SK-N-SH (cell line): ENCODE measurements around the gene ABCA10.

Source experiments
- EP300 ChIP-seq, 2 experiments: IDR thresholded peaks; 2 replicates each; pipeline versions ENCODE4 v1.4.0 to v1.6.1; 2012; ENCODE audit warnings: borderline replicate concordance in 1 of 2, low read depth in 1 of 2, low read length in 1 of 2
- GABPA ChIP-seq: IDR thresholded peaks from 2 replicates; pipeline ENCODE4 v1.4.0; 2012; ENCODE audit warnings: low read depth, mild to moderate bottlenecking
- JUND ChIP-seq: IDR thresholded peaks from 2 replicates; pipeline ENCODE4 v1.4.0; 2012
- MXI1 ChIP-seq: IDR thresholded peaks from 2 replicates; pipeline ENCODE4 v1.6.1; 2012; ENCODE audit warnings: mild to moderate bottlenecking, low read depth, low read length, improper control_type of control experiment
- NFIC ChIP-seq: IDR thresholded peaks from 2 replicates; pipeline ENCODE4 v1.4.0; 2012; ENCODE audit warnings: borderline replicate concordance
- NRF1 ChIP-seq: IDR thresholded peaks from 2 replicates; pipeline ENCODE4 v1.6.1; 2012; ENCODE audit warnings: low read depth, mild to moderate bottlenecking, low read length
- POLR2AphosphoS5 ChIP-seq: IDR thresholded peaks from 2 replicates; pipeline ENCODE4 v1.6.1; 2012; ENCODE audit warnings: low read depth, low read length
- RAD21 ChIP-seq: IDR thresholded peaks from 2 replicates; pipeline ENCODE4 v1.6.1; 2012; ENCODE audit warnings: mild to moderate bottlenecking, low read length
- RFX5 ChIP-seq: IDR thresholded peaks from 2 replicates; pipeline ENCODE4 v1.6.1; 2012; ENCODE audit warnings: mild to moderate bottlenecking, improper control_type of control experiment, low read length
- TCF12 ChIP-seq: IDR thresholded peaks from 2 replicates; pipeline ENCODE4 v1.4.0; 2012
- USF1 ChIP-seq: IDR thresholded peaks from 2 replicates; pipeline ENCODE4 v1.4.0; 2012; ENCODE audit warnings: low read depth, borderline replicate concordance
- ZBTB33 ChIP-seq: IDR thresholded peaks from 2 replicates; pipeline ENCODE4 v1.4.0; 2012; ENCODE audit warnings: low read depth, borderline replicate concordance
- TF ChIP-seq, protein P1 (sequence below): fragments of 200-600 bp; sonication (generic); IDR thresholded peaks from 2 replicates; pipeline ENCODE4 v1.6.1; 2017; ENCODE audit warnings: antibody characterized with exemption, mild to moderate bottlenecking, moderate library complexity
- TF ChIP-seq, protein P2 (sequence below): IDR thresholded peaks from 2 replicates; pipeline ENCODE4; 2012

DNA sequence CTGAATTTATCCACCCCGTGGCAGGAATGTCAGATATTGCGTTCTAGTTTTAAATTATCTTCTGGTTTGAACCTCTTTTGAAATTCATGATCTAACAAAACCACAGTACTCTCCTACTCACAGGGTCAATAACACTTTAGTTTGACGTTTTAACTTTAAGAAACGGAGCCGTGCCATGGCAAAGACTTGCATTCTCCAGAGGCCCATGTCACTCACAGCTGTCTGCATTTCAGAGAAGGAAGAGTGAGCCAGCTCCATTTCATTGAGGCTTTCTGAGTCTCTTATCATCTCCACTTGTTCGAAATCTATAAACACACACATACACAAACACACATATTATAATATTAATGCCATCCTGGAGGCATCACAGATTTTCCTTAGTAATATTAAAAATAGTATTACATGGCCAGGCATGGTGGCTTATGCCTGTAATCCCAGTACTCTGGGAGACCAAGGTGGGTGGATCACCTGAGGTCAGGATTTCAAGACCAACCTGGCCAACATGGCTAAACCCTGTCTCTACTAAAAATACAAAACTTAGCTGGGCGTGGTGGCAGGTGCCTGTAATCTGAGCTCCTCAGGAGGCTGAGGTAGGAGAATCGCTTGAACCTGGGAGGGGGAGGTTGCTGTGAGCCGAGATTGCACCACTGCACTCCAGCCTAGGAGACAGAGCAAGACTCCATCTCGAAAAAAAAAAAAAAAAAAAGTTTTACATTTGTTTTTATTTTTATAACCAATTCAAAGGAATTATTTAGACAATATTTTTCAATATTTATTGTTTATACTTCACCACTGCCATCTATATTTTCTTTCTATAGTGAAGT is 122.5 kb downstream of the ABCA10 start:
- TF ChIP-seq, protein P1, sequence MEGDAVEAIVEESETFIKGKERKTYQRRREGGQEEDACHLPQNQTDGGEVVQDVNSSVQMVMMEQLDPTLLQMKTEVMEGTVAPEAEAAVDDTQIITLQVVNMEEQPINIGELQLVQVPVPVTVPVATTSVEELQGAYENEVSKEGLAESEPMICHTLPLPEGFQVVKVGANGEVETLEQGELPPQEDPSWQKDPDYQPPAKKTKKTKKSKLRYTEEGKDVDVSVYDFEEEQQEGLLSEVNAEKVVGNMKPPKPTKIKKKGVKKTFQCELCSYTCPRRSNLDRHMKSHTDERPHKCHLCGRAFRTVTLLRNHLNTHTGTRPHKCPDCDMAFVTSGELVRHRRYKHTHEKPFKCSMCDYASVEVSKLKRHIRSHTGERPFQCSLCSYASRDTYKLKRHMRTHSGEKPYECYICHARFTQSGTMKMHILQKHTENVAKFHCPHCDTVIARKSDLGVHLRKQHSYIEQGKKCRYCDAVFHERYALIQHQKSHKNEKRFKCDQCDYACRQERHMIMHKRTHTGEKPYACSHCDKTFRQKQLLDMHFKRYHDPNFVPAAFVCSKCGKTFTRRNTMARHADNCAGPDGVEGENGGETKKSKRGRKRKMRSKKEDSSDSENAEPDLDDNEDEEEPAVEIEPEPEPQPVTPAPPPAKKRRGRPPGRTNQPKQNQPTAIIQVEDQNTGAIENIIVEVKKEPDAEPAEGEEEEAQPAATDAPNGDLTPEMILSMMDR, result no peak
- TF ChIP-seq, protein P2, sequence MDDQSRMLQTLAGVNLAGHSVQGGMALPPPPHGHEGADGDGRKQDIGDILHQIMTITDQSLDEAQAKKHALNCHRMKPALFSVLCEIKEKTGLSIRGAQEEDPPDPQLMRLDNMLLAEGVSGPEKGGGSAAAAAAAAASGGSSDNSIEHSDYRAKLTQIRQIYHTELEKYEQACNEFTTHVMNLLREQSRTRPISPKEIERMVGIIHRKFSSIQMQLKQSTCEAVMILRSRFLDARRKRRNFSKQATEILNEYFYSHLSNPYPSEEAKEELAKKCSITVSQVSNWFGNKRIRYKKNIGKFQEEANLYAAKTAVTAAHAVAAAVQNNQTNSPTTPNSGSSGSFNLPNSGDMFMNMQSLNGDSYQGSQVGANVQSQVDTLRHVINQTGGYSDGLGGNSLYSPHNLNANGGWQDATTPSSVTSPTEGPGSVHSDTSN, result no peak
- TF ChIP-seq JUND (no peak), EP300 (IDR thresholded peaks at IDR 0.05; ENCODE audit: borderline replicate concordance in 1 of 2, low read depth in 1 of 2, low read length in 1 of 2) (no peak), RAD21 (no peak), GABPA (no peak), POLR2AphosphoS5 (no peak), RFX5 (no peak), NRF1 (no peak), ZBTB33 (no peak), MXI1 (no peak), NFIC (no peak), TCF12 (no peak), USF1 (no peak)
